AG08395 (cell line): ENCODE results near the gene OPCML.

Experiments used
- DNase-seq: peaks from one replicate; pipeline ENCODE4 v3.0.0; 2012; ENCODE audit warnings: mixed read lengths, low spot score

The OPCML gene

GRCh38 chr11:133291780-133292179 lies 240.5 kb downstream of the OPCML start:
- DNase-seq = no peak

- DNase-seq = no peak
These were observed 246.9 kb downstream of the OPCML start for GRCh38 chr11:133285359-133285758.

GRCh38 chr11:133284156-133284555 lies 248.1 kb downstream of the OPCML start:
- DNase-seq = no peak

GRCh38 chr11:133277886-133278285 lies 254.4 kb downstream of the OPCML start:
- DNase-seq = no peak

- no peak for DNase-seq
These were observed 260.2 kb downstream of the OPCML start for GRCh38 chr11:133271871-133272776.

- DNase-seq = no peak
These were observed 261.1 kb downstream of the OPCML start for GRCh38 chr11:133271206-133271605.

GRCh38 chr11:133269267-133269666 lies 263.0 kb downstream of the OPCML start:
- DNase-seq = no peak

- no peak for DNase-seq
These were observed 265.3 kb downstream of the OPCML start for GRCh38 chr11:133266986-133267385.

- DNase-seq = no peak
These were observed 266.7 kb downstream of the OPCML start for GRCh38 chr11:133265530-133266035.

GRCh38 chr11:133263332-133263731 lies 269.0 kb downstream of the OPCML start:
- DNase-seq = no peak

- DNase-seq = no peak
These were observed 273.6 kb downstream of the OPCML start for GRCh38 chr11:133258751-133259150.

- no peak for DNase-seq
These were observed 277.7 kb downstream of the OPCML start for GRCh38 chr11:133254601-133255000.

GRCh38 chr11:133253570-133253969 lies 278.7 kb downstream of the OPCML start:
- DNase-seq = no peak

- no peak for DNase-seq
These were observed 280.5 kb downstream of the OPCML start for GRCh38 chr11:133251841-133252240.

GRCh38 chr11:133249530-133249929 lies 282.8 kb downstream of the OPCML start:
- no peak for DNase-seq

- DNase-seq = no peak
These were observed 283.2 kb downstream of the OPCML start for GRCh38 chr11:133249065-133249464.

- DNase-seq = no peak
These were observed 288.5 kb downstream of the OPCML start for GRCh38 chr11:133243832-133244231.

- DNase-seq = no peak
These were observed 291.2 kb downstream of the OPCML start for GRCh38 chr11:133240908-133241655.

- no peak for DNase-seq
These were observed 292.7 kb downstream of the OPCML start for GRCh38 chr11:133239575-133239974.

GRCh38 chr11:133238495-133238894 lies 293.8 kb downstream of the OPCML start:
- DNase-seq = no peak

GRCh38 chr11:133238027-133238426 lies 294.3 kb downstream of the OPCML start:
- no peak for DNase-seq

GRCh38 chr11:133235381-133235780 lies 296.9 kb downstream of the OPCML start:
- DNase-seq = no peak

- DNase-seq = no peak
These were observed 297.4 kb downstream of the OPCML start for GRCh38 chr11:133234883-133235282.
